Natural killer cell treated with Interleukin-12 subunit alpha and Interleukin-12 subunit beta and Interleukin-15 and Interleukin-18, amount 100 ng/mL, for 72 hours (primary cell): Measurements from ENCODE around the gene THRB. TPM values are rescaled to one million over a fixed set of nuclear protein-coding genes. Genes with fewer than 3 reads are reported as not detected.
"Not testable (repeated sequence)": the region's sequence is repeated elsewhere in the genome, so short reads cannot be mapped to it uniquely, and the experiment has no call there.

Source experiments
- ATAC-seq, 2 donors: fragments of 150-1000 bp; cut with Tn5 transposase in 1 of 2; sonication (Bioruptor Pico), chemical (Tn5 transposase) in 1 of 2; 2 replicates each; pipeline ENCODE4 v1.10.0; 2021
- DNase-seq: peaks from one replicate; pipeline ENCODE4 v3.0.0; 2022; ENCODE audit warnings: low spot score
- H3K27ac Mint-ChIP-seq, 2 donors: 1 replicate in 1 of 2; 2 replicates in 1 of 2; pipeline ENCODE4 v1.8.0; 2022; ENCODE audit warnings: mixed read lengths in 2 of 2, mild to moderate bottlenecking in 1 of 2, moderate library complexity in 1 of 2
- H3K27me3 Mint-ChIP-seq, 2 donors: 1 replicate in 1 of 2; 2 replicates in 1 of 2; pipeline ENCODE4 v1.8.0; 2022; ENCODE audit warnings: mixed read lengths in 2 of 2
- H3K36me3 Mint-ChIP-seq: one replicate; pipeline ENCODE4 v1.8.0; 2022; ENCODE audit warnings: mixed read lengths
- H3K4me1 Mint-ChIP-seq, 2 donors: 1 replicate in 1 of 2; 2 replicates in 1 of 2; pipeline ENCODE4 v1.8.0; 2022; ENCODE audit warnings: low read depth in 2 of 2, mixed read lengths in 2 of 2, mild to moderate bottlenecking in 1 of 2
- H3K4me3 Mint-ChIP-seq: one replicate; pipeline ENCODE4 v1.8.0; 2022; ENCODE audit warnings: mixed read lengths
- H3K9me3 Mint-ChIP-seq: 2 replicates; pipeline ENCODE4 v1.8.0; 2022; ENCODE audit warnings: mixed read lengths
- total RNA-seq, 2 donors: library from RNA; stranded (reverse); gene quantifications; one replicate each; pipeline ENCODE4 v1.2.3, GENCODE V29; 2022

The THRB gene
- total RNA-seq, 2 donors from 2014 or later, result 0.22 TPM; not detected in 1

DNA sequence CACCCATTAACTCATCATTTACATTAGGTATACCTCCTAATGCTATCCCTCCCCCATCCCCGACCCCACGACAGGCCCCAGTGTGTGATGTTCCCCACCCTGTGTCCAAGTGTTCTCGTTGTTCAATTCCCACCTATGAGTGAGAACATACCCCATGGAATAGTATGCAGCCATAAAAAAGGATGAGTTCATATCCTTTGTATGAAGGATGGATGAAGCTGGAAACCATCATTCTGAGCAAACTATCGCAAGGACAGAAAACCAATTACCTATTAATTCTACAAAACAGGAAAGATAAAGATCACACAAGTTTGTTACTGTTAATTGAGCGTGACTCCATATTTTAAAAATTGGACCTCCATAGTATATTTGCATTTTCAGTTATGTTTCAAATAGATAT is 81.0 kb downstream of the THRB start:
- H3K9me3 Mint-ChIP-seq, ATAC-seq, H3K4me3 Mint-ChIP-seq, H3K36me3 Mint-ChIP-seq, H3K4me1 Mint-ChIP-seq, H3K27me3 Mint-ChIP-seq, DNase-seq, H3K27ac Mint-ChIP-seq: not testable (repeated sequence)

- Mint-ChIP-seq H3K9me3 (peaks cover 7% of the 10 kb centered on the region), H3K4me3 (no peak overlapping the region), H3K36me3 (no peaks in the 10 kb centered on the region), H3K4me1 (no peaks in the 10 kb centered on the region), H3K27me3 (no peaks in the 10 kb centered on the region), H3K27ac (no peak overlapping the region)
- DNase-seq (no peak), ATAC-seq (no peak)
Observed at GRCh38 chr3:24410860-24411259, 83.8 kb downstream of the THRB start.

- Mint-ChIP-seq H3K4me3 (no peak overlapping the region), H3K36me3 (no peaks in the 10 kb centered on the region), H3K27me3 (no peaks in the 10 kb centered on the region), H3K9me3 (peaks cover 7% of the 10 kb centered on the region), H3K4me1 (no peaks in the 10 kb centered on the region), H3K27ac (no peak overlapping the region)
- ATAC-seq, result no peak
- DNase-seq, result no peak
Observed at GRCh38 chr3:24407980-24408680, 86.5 kb downstream of the THRB start.

GRCh38 chr3:24406900-24407299 is 87.8 kb downstream of the THRB start:
- Mint-ChIP-seq H3K27me3 (no peaks in the 10 kb centered on the region), H3K27ac (no peak overlapping the region), H3K9me3 (peaks cover 4% of the 10 kb centered on the region), H3K36me3 (no peaks in the 10 kb centered on the region), H3K4me1 (no peaks in the 10 kb centered on the region), H3K4me3 (no peak overlapping the region)
- DNase-seq (no peak), ATAC-seq (no peak)

DNA sequence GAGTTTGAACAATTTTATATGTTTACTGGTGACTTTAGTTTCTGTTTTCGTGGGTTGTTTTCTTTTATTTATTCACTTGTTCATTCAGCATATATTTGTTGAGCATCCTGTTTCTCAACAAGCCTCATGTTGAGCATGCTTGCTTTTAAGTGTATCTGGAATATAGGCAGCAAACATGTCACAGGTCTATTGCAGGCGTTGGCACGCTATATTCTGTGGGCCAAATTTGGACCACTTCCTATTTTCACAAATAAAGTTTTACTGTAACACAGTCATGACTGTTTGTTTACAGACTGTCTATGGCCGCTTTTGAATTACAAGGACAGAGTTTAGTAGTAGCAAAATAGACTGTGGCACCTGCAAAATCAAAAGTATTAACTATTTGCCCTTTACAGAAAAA is 89.6 kb downstream of the THRB start:
- Mint-ChIP-seq H3K4me1 (no peaks in the 10 kb centered on the region), H3K4me3 (no peak overlapping the region), H3K36me3 (no peaks in the 10 kb centered on the region), H3K27me3 (no peaks in the 10 kb centered on the region), H3K9me3 (no peaks in the 10 kb centered on the region), H3K27ac (no peak overlapping the region)
- DNase-seq (no peak), ATAC-seq (no peak)

- Mint-ChIP-seq H3K9me3 (peaks cover 3% of the 10 kb centered on the region), H3K4me1 (no peaks in the 10 kb centered on the region), H3K36me3 (no peaks in the 10 kb centered on the region), H3K4me3 (no peak overlapping the region), H3K27ac (no peak overlapping the region), H3K27me3 (no peaks in the 10 kb centered on the region)
- DNase-seq (no peak), ATAC-seq (no peak)
Observed at GRCh38 chr3:24401811-24402185, 92.9 kb downstream of the THRB start.

DNA sequence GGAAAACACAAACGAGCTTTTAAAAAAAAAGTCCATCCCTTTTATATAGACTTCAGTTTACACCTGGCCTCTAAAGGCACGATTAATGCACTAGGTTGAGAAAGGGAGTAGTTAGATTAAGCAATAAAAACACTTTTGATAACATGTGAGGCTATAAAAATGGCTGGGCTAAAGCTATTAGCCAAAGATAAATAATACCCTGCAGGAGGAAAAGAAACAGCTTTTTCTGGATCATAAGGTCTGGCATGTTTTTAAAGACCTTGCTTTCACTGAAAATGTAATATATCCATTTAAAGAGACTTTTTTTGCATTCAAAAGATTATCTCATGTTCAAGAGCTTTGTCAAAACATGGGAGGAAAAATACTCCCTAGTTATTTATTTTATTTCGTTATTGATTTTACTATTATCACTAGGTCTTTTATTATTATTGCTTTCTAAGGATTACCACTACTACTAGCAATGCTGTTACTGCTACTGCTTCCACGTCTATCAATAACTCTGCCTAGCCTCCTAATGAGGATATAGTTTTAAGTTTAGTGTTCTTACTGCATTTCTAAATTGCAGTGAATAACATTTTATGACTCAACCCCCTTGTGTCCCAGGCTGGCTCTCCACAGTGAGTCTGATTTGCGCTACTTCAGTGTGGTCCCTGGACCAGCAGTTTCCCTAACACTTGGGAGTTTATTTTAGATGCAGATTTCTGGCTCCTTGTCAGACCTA is 93.4 kb downstream of the THRB start:
- Mint-ChIP-seq H3K27me3 (no peaks in the 10 kb centered on the region), H3K27ac (no peak overlapping the region), H3K9me3 (peaks cover 6% of the 10 kb centered on the region), H3K36me3 (no peaks in the 10 kb centered on the region), H3K4me3 (no peak overlapping the region), H3K4me1 (no peaks in the 10 kb centered on the region)
- DNase-seq (no peak), ATAC-seq (no peak)

DNA sequence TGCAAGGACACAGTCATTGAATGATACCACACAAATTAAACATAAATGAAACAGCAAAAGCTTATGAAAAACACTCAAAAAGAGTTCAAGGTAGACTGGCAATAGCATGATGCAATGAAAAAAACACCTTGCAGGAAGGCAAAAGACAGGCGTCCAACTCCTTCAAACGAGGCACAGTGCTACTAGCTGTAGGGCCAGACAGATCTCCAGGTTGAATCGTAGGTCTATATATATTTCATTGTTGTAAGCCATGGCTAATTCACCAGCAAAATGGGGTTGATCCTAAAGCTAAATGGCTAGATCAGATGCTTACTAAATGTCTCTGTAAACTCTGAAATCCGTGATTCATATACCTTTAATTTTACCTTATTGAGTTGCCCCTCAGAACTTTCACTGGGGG is 94.2 kb downstream of the THRB start:
- no peaks in the 10 kb centered on the region for H3K27me3 Mint-ChIP-seq
- peaks cover 6% of the 10 kb centered on the region for H3K9me3 Mint-ChIP-seq
- no peak overlapping the region for H3K27ac Mint-ChIP-seq
- ATAC-seq (no peak), DNase-seq (no peak)
- no peak overlapping the region for H3K4me3 Mint-ChIP-seq
- no peaks in the 10 kb centered on the region for H3K4me1 Mint-ChIP-seq
- H3K36me3 Mint-ChIP-seq, result no peaks in the 10 kb centered on the region

DNA sequence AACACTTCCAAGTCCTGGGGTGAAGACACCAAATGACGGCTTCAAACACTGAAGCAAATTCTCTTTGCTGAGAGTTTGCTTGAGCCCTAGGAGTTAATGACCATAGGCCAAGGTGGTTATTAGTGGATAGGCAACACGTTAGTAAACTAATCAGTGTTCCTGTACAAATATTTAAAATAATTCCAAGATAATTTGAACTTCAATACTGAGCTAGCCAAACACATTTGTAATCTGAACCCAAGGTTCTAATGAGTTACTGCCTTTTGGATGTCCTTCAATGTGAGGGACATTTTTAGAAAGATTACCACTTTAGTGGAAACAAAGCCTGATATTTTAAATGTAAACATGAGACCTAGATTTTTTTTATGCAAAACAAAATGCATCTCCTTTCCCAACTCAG is 94.6 kb downstream of the THRB start:
- DNase-seq, result no peak
- H3K9me3 Mint-ChIP-seq, result peaks cover 6% of the 10 kb centered on the region
- no peaks in the 10 kb centered on the region for H3K4me1 Mint-ChIP-seq
- H3K27me3 Mint-ChIP-seq, result no peaks in the 10 kb centered on the region
- H3K4me3 Mint-ChIP-seq, result no peak overlapping the region
- ATAC-seq, result no peak
- no peak overlapping the region for H3K27ac Mint-ChIP-seq
- H3K36me3 Mint-ChIP-seq, result no peaks in the 10 kb centered on the region

DNA sequence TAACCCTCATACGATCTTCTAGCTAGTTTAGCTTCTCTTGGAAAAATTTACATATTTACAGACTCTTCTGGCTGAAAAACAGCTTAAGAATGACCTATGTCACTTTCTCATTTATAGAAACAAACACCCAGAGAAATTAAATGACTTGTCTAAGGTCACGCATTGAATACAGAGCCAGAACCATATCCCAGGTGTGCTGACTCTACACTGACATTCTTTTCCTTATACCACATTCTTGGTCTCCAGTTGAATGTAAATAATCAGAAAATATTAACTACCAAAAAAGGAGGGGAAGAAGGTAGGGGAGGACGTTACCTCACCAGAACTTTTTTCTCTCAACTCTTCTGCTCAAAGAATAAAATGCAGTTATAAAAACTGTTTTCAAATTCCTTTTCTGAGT is 95.0 kb downstream of the THRB start:
- no peaks in the 10 kb centered on the region for H3K27me3 Mint-ChIP-seq
- no peak for ATAC-seq
- H3K4me3 Mint-ChIP-seq, result no peak overlapping the region
- no peak overlapping the region for H3K27ac Mint-ChIP-seq
- DNase-seq, result no peak
- H3K4me1 Mint-ChIP-seq, result no peaks in the 10 kb centered on the region
- H3K9me3 Mint-ChIP-seq, result peaks cover 6% of the 10 kb centered on the region
- no peaks in the 10 kb centered on the region for H3K36me3 Mint-ChIP-seq

GRCh38 chr3:24398712-24399111 is 95.9 kb downstream of the THRB start:
- not testable (repeated sequence) for H3K9me3 Mint-ChIP-seq, H3K27ac Mint-ChIP-seq, H3K36me3 Mint-ChIP-seq, H3K27me3 Mint-ChIP-seq, ATAC-seq, H3K4me3 Mint-ChIP-seq, DNase-seq, H3K4me1 Mint-ChIP-seq

DNA sequence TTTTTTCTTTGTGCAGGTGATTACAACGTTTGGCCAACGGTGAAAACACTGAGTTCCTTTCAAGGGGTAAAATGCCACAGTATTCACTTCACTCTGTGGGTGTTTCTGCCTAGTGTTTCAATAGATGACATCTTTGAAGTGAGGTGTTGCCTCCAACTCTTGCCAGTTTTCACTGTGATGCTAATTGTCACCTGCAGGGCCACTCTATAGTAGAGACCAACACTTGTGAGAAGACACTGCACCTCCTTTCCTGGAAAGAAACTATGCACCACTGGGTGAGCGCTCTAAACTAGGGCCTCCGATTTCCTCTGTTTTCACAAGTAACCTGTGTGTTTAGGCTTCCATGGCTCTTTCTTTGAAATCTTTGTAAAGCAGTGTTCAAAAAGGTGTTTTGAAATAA is 98.3 kb downstream of the THRB start:
- Mint-ChIP-seq H3K27ac (no peak overlapping the region), H3K4me1 (no peaks in the 10 kb centered on the region), H3K4me3 (no peak overlapping the region), H3K36me3 (no peaks in the 10 kb centered on the region), H3K9me3 (peaks cover 14% of the 10 kb centered on the region), H3K27me3 (no peaks in the 10 kb centered on the region)
- ATAC-seq (no peak), DNase-seq (no peak)

DNA sequence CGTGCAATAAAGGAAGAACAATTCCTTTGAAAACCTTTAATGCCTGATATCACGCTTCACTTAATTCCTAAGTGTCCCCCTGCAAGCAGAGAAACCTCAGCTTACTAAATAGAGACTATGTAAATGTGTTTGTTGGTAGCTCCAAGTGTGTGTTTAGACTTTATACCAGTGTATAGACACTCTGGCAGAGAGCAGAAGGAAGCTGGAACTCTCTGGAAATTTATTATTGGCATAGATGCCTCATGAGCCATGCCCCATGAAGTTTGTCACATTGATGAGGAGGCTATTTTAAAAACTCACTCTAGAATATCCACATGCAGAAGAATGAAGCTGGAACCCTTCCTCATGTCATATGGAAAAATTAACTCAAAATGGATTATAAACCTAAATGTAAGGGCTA is 99.9 kb downstream of the THRB start:
- H3K27ac Mint-ChIP-seq, result no peak overlapping the region
- DNase-seq, result no peak

GRCh38 chr3:24393316-24393715 is 101.3 kb downstream of the THRB start:
- Mint-ChIP-seq H3K27me3 (no peaks in the 10 kb centered on the region), H3K4me3 (no peak overlapping the region), H3K27ac (no peak overlapping the region), H3K36me3 (no peaks in the 10 kb centered on the region), H3K4me1 (no peaks in the 10 kb centered on the region), H3K9me3 (peaks cover 14% of the 10 kb centered on the region)
- ATAC-seq (no peak), DNase-seq (no peak)

More for the DNA sequence above, 99.9 kb downstream of the THRB start:
- Mint-ChIP-seq H3K9me3 (peaks cover 14% of the 10 kb centered on the region), H3K36me3 (no peaks in the 10 kb centered on the region), H3K4me3 (no peak overlapping the region), H3K27me3 (no peaks in the 10 kb centered on the region), H3K4me1 (no peaks in the 10 kb centered on the region)
- no peak for ATAC-seq
